WTC11 (cell line): ENCODE results near the gene KIDINS220. TPM values are rescaled to one million over a fixed set of nuclear protein-coding genes. Genes with fewer than 3 reads are reported as not detected.

Source experiments
- ATAC-seq: fragments of 200-7000 bp; cut with Tn5 transposase; 2 replicates; pipeline ENCODE4 v1.10.0; 2021; ENCODE audit warnings: mild to moderate bottlenecking, moderate library complexity
- CTCF ChIA-PET: fragments of 300-600 bp; sonication (Branson Sonifier 250); formaldehyde crosslinking; loops from one replicate; lab custom pipeline; 2021; ENCODE audit warnings: antibody characterized with exemption; lab: Charles Lee
- POLR2A ChIA-PET: fragments of 350-600 bp; sonication (Branson Sonifier 250); formaldehyde crosslinking; loops from one replicate; lab custom pipeline; 2021; ENCODE audit warnings: antibody characterized with exemption; lab: Charles Lee
- DNase-seq: peaks from one replicate; pipeline ENCODE4 v3.0.0; 2021; ENCODE audit warnings: low spot score
- H3K27ac Mint-ChIP-seq: 2 replicates; pipeline ENCODE4 v1.8.0; 2021; ENCODE audit warnings: mixed read lengths
- H3K27me3 Mint-ChIP-seq: 2 replicates; pipeline ENCODE4 v1.8.0; 2021; ENCODE audit warnings: low read depth, mild to moderate bottlenecking, moderate library complexity, mixed read lengths
- H3K36me3 Mint-ChIP-seq: 2 replicates; pipeline ENCODE4 v1.8.0; 2021; ENCODE audit warnings: mixed read lengths
- H3K4me1 Mint-ChIP-seq: 2 replicates; pipeline ENCODE4 v1.8.0; 2022; ENCODE audit warnings: mixed read lengths
- H3K4me3 Mint-ChIP-seq: 2 replicates; pipeline ENCODE4 v1.8.0; 2021; ENCODE audit warnings: mild to moderate bottlenecking, moderate library complexity, mixed read lengths
- H3K9me3 Mint-ChIP-seq: 2 replicates; pipeline ENCODE4 v1.8.0; 2021; ENCODE audit warnings: mixed read lengths
- EMX1 ChIP-seq: fragments of 250-450 bp; sonication (Bioruptor Pico); IDR thresholded peaks from 2 replicates; pipeline ENCODE4 v1.8.0; 2021; ENCODE audit warnings: mild to moderate bottlenecking
- FOXP1 ChIP-seq: sonication (generic); formaldehyde crosslinking; IDR thresholded peaks from 2 replicates; pipeline ENCODE4 v1.8.0; 2022; ENCODE audit warnings: missing genetic modification reagents, mild to moderate bottlenecking, moderate library complexity, borderline replicate concordance
- GABPB1 ChIP-seq: sonication (generic); formaldehyde crosslinking; IDR thresholded peaks from 2 replicates; pipeline ENCODE4 v1.8.1; 2023; ENCODE audit warnings: mild to moderate bottlenecking, missing genetic modification reagents
- KAT7 ChIP-seq: sonication (generic); formaldehyde crosslinking; IDR thresholded peaks from 2 replicates; pipeline ENCODE4 v1.8.1; 2023; ENCODE audit warnings: missing genetic modification reagents, mild to moderate bottlenecking, borderline replicate concordance
- NR1H2 ChIP-seq: sonication (generic); formaldehyde crosslinking; IDR thresholded peaks from 2 replicates; pipeline ENCODE4 v1.9.0; 2021; ENCODE audit warnings: mild to moderate bottlenecking, moderate library complexity, missing genetic modification reagents
- NR3C1 ChIP-seq: sonication (generic); formaldehyde crosslinking; conservative IDR thresholded peaks from 2 replicates; pipeline ENCODE4 v1.8.1; 2023; ENCODE audit warnings: low read depth, mild to moderate bottlenecking, missing genetic modification reagents
- OVOL2 ChIP-seq: fragments of 250-450 bp; sonication (Bioruptor Pico); IDR thresholded peaks from 2 replicates; pipeline ENCODE4 v1.9.0; 2021; ENCODE audit warnings: mild to moderate bottlenecking, borderline replicate concordance
- PREB ChIP-seq: sonication (generic); formaldehyde crosslinking; IDR thresholded peaks from 2 replicates; pipeline ENCODE4 v1.8.1; 2022; ENCODE audit warnings: mild to moderate bottlenecking, missing genetic modification reagents, moderate library complexity, borderline replicate concordance
- RELA ChIP-seq: sonication (generic); formaldehyde crosslinking; IDR thresholded peaks from 2 replicates; pipeline ENCODE4 v1.8.1; 2022; ENCODE audit warnings: missing genetic modification reagents, mild to moderate bottlenecking, borderline replicate concordance
- SOX15 ChIP-seq: fragments of 250-450 bp; sonication (Bioruptor Pico); IDR thresholded peaks from 2 replicates; pipeline ENCODE4 v1.9.0; 2021; ENCODE audit warnings: mild to moderate bottlenecking
- TP53 ChIP-seq: sonication (generic); formaldehyde crosslinking; IDR thresholded peaks from 2 replicates; pipeline ENCODE4 v1.8.1; 2023; ENCODE audit warnings: mild to moderate bottlenecking, missing genetic modification reagents
- ZNF138 ChIP-seq: sonication (generic); formaldehyde crosslinking; conservative IDR thresholded peaks from 2 replicates; pipeline ENCODE4 v1.8.1; 2022; ENCODE audit warnings: mild to moderate bottlenecking, moderate library complexity, missing genetic modification reagents
- ZNF219 ChIP-seq: sonication (generic); formaldehyde crosslinking; IDR thresholded peaks from 2 replicates; pipeline ENCODE4 v1.8.0; 2023; ENCODE audit warnings: missing genetic modification reagents, mild to moderate bottlenecking, borderline replicate concordance
- ZNF232 ChIP-seq: sonication (generic); formaldehyde crosslinking; IDR thresholded peaks from 2 replicates; pipeline ENCODE4 v1.8.0; 2022; ENCODE audit warnings: mild to moderate bottlenecking, missing genetic modification reagents
- ZNF532 ChIP-seq: fragments of 250-450 bp; sonication (Bioruptor Pico); IDR thresholded peaks from 2 replicates; pipeline ENCODE4 v1.9.0; 2021; ENCODE audit warnings: mild to moderate bottlenecking, borderline replicate concordance
- total RNA-seq: library from RNA; stranded (reverse); gene quantifications from 3 replicates; pipeline ENCODE4 v1.2.3, GENCODE V29; 2021
- TF ChIP-seq, protein P1 (sequence below): sonication (generic); formaldehyde crosslinking; IDR thresholded peaks from 2 replicates; pipeline ENCODE4 v1.8.1; 2023; ENCODE audit warnings: mild to moderate bottlenecking, missing genetic modification reagents, moderate library complexity
- TF ChIP-seq, protein P2 (sequence below): sonication (generic); formaldehyde crosslinking; IDR thresholded peaks from 2 replicates; pipeline ENCODE4 v1.8.1; 2023; ENCODE audit warnings: mild to moderate bottlenecking, moderate library complexity, missing genetic modification reagents
- TF ChIP-seq, protein P3 (sequence below): sonication (generic); formaldehyde crosslinking; IDR thresholded peaks from 2 replicates; pipeline ENCODE4 v1.8.0; 2022; ENCODE audit warnings: mild to moderate bottlenecking, missing genetic modification reagents

KIDINS220 gene
- total RNA-seq, 1 experiment from 2014 or later: 23.9 TPM

DNA sequence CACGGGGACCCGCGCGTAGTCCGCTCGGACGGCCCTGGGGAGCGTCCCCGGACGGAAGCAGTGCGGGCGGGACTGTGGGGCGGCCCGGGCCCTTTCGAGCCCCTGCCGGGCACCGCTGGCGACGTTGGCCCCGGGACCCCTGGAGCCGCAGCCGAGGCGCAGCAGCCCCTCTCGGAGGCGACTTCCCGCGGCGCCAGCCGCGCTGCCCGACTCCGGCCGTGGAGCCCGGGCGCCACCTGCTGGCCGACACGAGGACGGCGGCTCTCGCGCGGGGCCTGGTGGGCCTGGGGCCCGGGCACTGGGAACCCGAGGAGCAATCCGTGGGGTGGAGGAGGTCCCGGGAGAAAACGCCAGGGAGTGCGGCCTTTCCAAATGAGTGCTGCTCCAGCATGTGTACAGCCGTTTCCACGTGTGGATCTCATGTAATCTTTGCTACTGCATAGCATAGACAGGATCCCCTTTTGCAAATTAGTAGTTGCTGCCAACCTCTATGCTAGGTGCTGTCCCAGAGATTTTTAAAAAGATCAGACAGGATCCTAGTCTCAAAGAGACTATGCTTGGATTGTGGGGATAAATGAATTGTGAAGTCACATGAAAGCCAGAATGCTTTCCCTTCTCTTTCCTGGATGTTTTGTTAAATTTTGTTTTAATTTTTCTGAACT is 151.6 kb downstream of the KIDINS220 start (continued):
- TF ChIP-seq NR1H2 (CRISPR knock-in tag) (no peak), RELA (CRISPR knock-in tag) (0 out of 2 replicates have a peak, but pooled peaks have one; percentile 43), KAT7 (CRISPR knock-in tag) (0 out of 2 replicates have a peak, but pooled peaks have one; percentile 16), SOX15 (CRISPR knock-in tag) (no peak), PREB (CRISPR knock-in tag) (0 out of 2 replicates have a peak, but pooled peaks have one; percentile 27), ZNF532 (CRISPR knock-in tag) (no peak), GABPB1 (CRISPR knock-in tag) (no peak), TP53 (CRISPR knock-in tag) (no peak), ZNF232 (CRISPR knock-in tag) (no peak)
- TF ChIP-seq, protein P1, sequence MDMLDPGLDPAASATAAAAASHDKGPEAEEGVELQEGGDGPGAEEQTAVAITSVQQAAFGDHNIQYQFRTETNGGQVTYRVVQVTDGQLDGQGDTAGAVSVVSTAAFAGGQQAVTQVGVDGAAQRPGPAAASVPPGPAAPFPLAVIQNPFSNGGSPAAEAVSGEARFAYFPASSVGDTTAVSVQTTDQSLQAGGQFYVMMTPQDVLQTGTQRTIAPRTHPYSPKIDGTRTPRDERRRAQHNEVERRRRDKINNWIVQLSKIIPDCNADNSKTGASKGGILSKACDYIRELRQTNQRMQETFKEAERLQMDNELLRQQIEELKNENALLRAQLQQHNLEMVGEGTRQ (CRISPR knock-in tag): no peak
- TF ChIP-seq, protein P2, sequence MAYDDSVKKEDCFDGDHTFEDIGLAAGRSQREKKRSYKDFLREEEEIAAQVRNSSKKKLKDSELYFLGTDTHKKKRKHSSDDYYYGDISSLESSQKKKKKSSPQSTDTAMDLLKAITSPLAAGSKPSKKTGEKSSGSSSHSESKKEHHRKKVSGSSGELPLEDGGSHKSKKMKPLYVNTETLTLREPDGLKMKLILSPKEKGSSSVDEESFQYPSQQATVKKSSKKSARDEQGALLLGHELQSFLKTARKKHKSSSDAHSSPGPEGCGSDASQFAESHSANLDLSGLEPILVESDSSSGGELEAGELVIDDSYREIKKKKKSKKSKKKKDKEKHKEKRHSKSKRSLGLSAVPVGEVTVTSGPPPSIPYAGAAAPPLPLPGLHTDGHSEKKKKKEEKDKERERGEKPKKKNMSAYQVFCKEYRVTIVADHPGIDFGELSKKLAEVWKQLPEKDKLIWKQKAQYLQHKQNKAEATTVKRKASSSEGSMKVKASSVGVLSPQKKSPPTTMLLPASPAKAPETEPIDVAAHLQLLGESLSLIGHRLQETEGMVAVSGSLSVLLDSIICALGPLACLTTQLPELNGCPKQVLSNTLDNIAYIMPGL (CRISPR knock-in tag): peak; percentile 87

DNA sequence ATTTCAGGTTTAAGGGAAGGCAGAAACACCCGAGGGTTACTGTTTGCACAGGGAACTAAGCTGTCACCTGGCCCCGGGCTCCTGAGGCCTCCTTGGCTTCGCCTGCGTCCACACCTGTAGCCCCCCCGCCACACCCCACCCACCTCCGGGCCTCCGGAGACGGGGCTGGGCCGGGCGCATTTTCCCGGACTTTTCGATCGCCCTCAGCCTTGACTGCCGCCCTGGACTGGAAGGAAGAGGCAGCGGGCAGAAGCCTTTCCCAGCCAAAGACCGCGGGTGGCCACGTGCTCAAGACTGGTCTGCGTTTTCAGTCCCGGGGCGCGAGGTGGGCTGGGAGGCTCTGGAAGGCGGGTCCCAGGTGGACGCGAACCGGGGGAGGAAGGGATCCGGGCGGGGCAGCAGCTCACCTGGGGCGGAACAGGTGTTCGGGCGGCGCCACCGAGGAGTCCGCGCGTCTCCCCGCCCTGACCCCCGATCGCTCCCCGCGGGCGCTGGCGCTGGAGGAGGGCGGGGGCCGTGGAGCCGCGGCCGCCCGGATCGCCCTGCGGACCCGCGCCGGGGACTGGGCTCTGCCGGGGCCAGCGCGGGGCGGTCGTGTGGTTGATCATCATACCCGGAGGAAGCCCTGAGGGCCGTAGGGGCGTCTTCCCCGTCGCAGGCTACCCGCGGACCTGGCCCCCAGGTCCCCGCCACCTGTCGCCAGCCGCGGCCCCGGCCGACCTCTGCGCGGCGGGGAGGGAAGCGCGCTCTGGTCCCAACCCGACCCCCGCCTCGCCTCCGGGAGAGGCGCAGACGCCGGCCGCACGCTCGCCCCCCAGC is 152.3 kb downstream of the KIDINS220 start:
- ATAC-seq: peak; percentile 6
- peak; percentile 72 for DNase-seq
- Mint-ChIP-seq H3K36me3 (peaks cover 17% of the 10 kb centered on the region), H3K27me3 (peaks cover 24% of the 10 kb centered on the region), H3K27ac (no peak overlapping the region), H3K4me1 (peaks cover 31% of the 10 kb centered on the region), H3K4me3 (peak overlapping the region; percentile 94), H3K9me3 (no peaks in the 10 kb centered on the region)
- CTCF ChIA-PET: interaction anchor here (0.6 to 1.6 kb wide), 4 partner anchors 8 to 1252 kb away, joined by 3 to 8 read pairs (median 6); no protein-coding TSS in a partner anchor
- POLR2A ChIA-PET: interaction anchor here (0.6 to 1.3 kb wide), 3 partner anchors 101 to 806 kb away, joined by 3 to 6 read pairs (median 3); no protein-coding TSS in a partner anchor
- peak; percentile 49; the same call in 1 of the 2 replicates for TF ChIP-seq ZNF138
- TF ChIP-seq NR3C1 (CRISPR knock-in tag): no peak
- TF ChIP-seq OVOL2: no peak
- peak; percentile 69; the same call in 1 of the 2 replicates for TF ChIP-seq FOXP1 (CRISPR knock-in tag)
- no peak for TF ChIP-seq ZNF232 (CRISPR knock-in tag)
- TF ChIP-seq, protein P3, sequence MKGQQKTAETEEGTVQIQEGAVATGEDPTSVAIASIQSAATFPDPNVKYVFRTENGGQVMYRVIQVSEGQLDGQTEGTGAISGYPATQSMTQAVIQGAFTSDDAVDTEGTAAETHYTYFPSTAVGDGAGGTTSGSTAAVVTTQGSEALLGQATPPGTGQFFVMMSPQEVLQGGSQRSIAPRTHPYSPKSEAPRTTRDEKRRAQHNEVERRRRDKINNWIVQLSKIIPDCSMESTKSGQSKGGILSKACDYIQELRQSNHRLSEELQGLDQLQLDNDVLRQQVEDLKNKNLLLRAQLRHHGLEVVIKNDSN (CRISPR knock-in tag): peak; percentile 78
- TF ChIP-seq, protein P2 (CRISPR knock-in tag): no peak
- no peak for TF ChIP-seq ZNF219 (CRISPR knock-in tag)
- no peak for TF ChIP-seq EMX1 (CRISPR knock-in tag)
